GM12878 (cell line): ENCODE data around the gene FIBCD1. TPM values are rescaled to one million over a fixed set of nuclear protein-coding genes. Genes with fewer than 3 reads are reported as not detected.

Experiments
- ATAC-seq: fragments of 200-7000 bp; cut with Tn5 transposase; 3 replicates; pipeline ENCODE4 v1.9.1; 2020; ENCODE audit warnings: mild to moderate bottlenecking, moderate library complexity
- BruUV-seq: library from RNA; stranded (reverse); fragments of 400-500 nt; replicated peaks from 2 replicates; lab custom pipeline; 2021; lab: Mats Ljungman, UMichigan
- CTCF ChIA-PET: fragments of 300-600 bp; sonication (Branson Sonifier 250); formaldehyde crosslinking; extraction: SDS; loops from one replicate; lab custom pipeline; 2021; ENCODE audit warnings: inconsistent platforms; lab: Yijun Ruan, JAX
- POLR2A ChIA-PET: fragments of 350-600 bp; formaldehyde crosslinking; extraction: SDS; loops from one replicate; lab custom pipeline; 2021; ENCODE audit warnings: inconsistent platforms; lab: Charles Lee
- RAD21 ChIA-PET: fragments of 300-600 bp; sonication (Branson Sonifier 250); formaldehyde crosslinking; loops from one replicate; lab custom pipeline; 2023; ENCODE audit warnings: antibody characterized with exemption; ENCODE audit not compliant: unreplicated experiment; lab: Charles Lee
- SMC1A ChIA-PET: fragments of 300-600 bp; sonication (Branson Sonifier 250); formaldehyde crosslinking; loops from one replicate; lab custom pipeline; 2023; ENCODE audit not compliant: unreplicated experiment, uncharacterized antibody; lab: Charles Lee
- DNase-seq: peaks from one replicate; pipeline ENCODE4 v3.0.0-alpha.2; 2011; ENCODE audit warnings: low read depth, low spot score
- FAIRE-seq: peaks from 3 replicates; lab custom pipeline; 2011; peaks lifted over from hg19 to GRCh38; lab: Jason Lieb, UNC
- H2AFZ ChIP-seq: 2 replicates; pipeline ENCODE4 v1.6.0; 2011; ENCODE audit warnings: low read depth, low read length, control low read depth; ENCODE audit not compliant: control insufficient read depth
- H3K27ac ChIP-seq: 2 replicates; pipeline ENCODE4 v1.5.1; 2011; ENCODE audit warnings: control low read depth; ENCODE audit not compliant: control insufficient read depth, insufficient read depth
- H3K27me3 ChIP-seq, 2 experiments: replicated peaks in 1 of 2; 2 replicates each; pipeline versions ENCODE4 v1.6.0 to v1.6.1; 2011; ENCODE audit warnings: low read length in 1 of 2; ENCODE audit not compliant: control insufficient read depth in 2 of 2, insufficient read depth in 2 of 2
- H3K36me3 ChIP-seq, 2 experiments: 2 replicates each; pipeline ENCODE4 v1.5.1; 2011; ENCODE audit warnings: low read length in 1 of 2; ENCODE audit not compliant: control insufficient read depth in 2 of 2, insufficient read depth in 2 of 2
- H3K4me1 ChIP-seq: 2 replicates; pipeline ENCODE4 v1.6.1; 2011; ENCODE audit warnings: mild to moderate bottlenecking, low read length, moderate library complexity, mixed read lengths; ENCODE audit not compliant: control insufficient read depth, insufficient read depth
- H3K4me2 ChIP-seq: 2 replicates; pipeline ENCODE4 v1.6.0; 2011; ENCODE audit warnings: control low read depth; ENCODE audit not compliant: control insufficient read depth, insufficient read depth
- H3K4me3 ChIP-seq: fragments of 200-600 bp; sonication (generic); 2 replicates; pipeline ENCODE4 v1.5.1; 2016
- H3K79me2 ChIP-seq: 2 replicates; pipeline ENCODE4 v1.6.0; 2011; ENCODE audit warnings: low read length; ENCODE audit not compliant: control insufficient read depth, insufficient read depth
- H3K9ac ChIP-seq: 2 replicates; pipeline ENCODE4 v1.8.0; 2011; ENCODE audit warnings: low read length, control low read depth, mixed read lengths; ENCODE audit not compliant: control insufficient read depth, insufficient read depth
- H3K9me3 ChIP-seq: replicated peaks from 3 replicates; pipeline ENCODE4 v1.5.1; 2011; ENCODE audit warnings: mild to moderate bottlenecking, low read length; ENCODE audit not compliant: control insufficient read depth, insufficient read depth
- H4K20me1 ChIP-seq: 2 replicates; pipeline ENCODE4 v1.6.0; 2011; ENCODE audit not compliant: control insufficient read depth, insufficient read depth
- CEBPB ChIP-seq, 2 experiments: fragments of 150-350 bp in 1 of 2; IDR thresholded peaks; 2 replicates each; pipeline ENCODE4 v1.6.1; 2012 to 2014; ENCODE audit warnings: low read depth in 2 of 2, low read length in 2 of 2, borderline replicate concordance in 1 of 2, inconsistent platforms in 1 of 2
- CREM ChIP-seq: IDR thresholded peaks from 2 replicates; pipeline ENCODE4 v1.6.1; 2014; ENCODE audit warnings: antibody characterized with exemption, low read depth
- CTCF ChIP-seq, 3 experiments: IDR thresholded peaks in 2 of 3; conservative IDR thresholded peaks in 1 of 3; 2 replicates each; pipeline ENCODE4 v1.5.1; 2011; ENCODE audit warnings: low read depth in 3 of 3, low read length in 3 of 3, mild to moderate bottlenecking in 3 of 3, control low read depth in 2 of 3, moderate library complexity in 2 of 3, inconsistent platforms in 1 of 3, mixed read lengths in 1 of 3; ENCODE audit not compliant: control insufficient read depth in 2 of 3, insufficient read depth in 1 of 3; ENCODE audit errors: extremely low read depth in 1 of 3
- EP300 ChIP-seq, 2 experiments: fragments of 150-350 bp in 1 of 2; IDR thresholded peaks; 2 replicates each; pipeline ENCODE4 v1.6.1; 2011 to 2012; ENCODE audit warnings: low read depth in 2 of 2, low read length in 2 of 2, borderline replicate concordance in 1 of 2, improper control_type of control experiment in 1 of 2, inconsistent platforms in 1 of 2; ENCODE audit not compliant: control insufficient read depth in 1 of 2
- IRF3 ChIP-seq: fragments of 450-650 bp; IDR thresholded peaks from 2 replicates; pipeline ENCODE4 v1.6.1; 2014; ENCODE audit warnings: mild to moderate bottlenecking
- PAX5 ChIP-seq: IDR thresholded peaks from 2 replicates; pipeline ENCODE4 v1.6.1; 2011; ENCODE audit warnings: low read depth, low read length, borderline replicate concordance
- PKNOX1 ChIP-seq: fragments of 450-650 bp; IDR thresholded peaks from 2 replicates; pipeline ENCODE4 v1.6.1; 2016; ENCODE audit warnings: mild to moderate bottlenecking
- POLR2A ChIP-seq: IDR thresholded peaks from 2 replicates; pipeline ENCODE4 v1.6.1; 2011; ENCODE audit warnings: low read depth, mild to moderate bottlenecking, low read length
- RAD21 ChIP-seq: IDR thresholded peaks from 2 replicates; pipeline ENCODE4 v1.6.1; 2011; ENCODE audit warnings: mild to moderate bottlenecking, low read depth, low read length, moderate library complexity; ENCODE audit not compliant: insufficient read depth
- RCOR1 ChIP-seq: conservative IDR thresholded peaks from 2 replicates; pipeline ENCODE4 v1.6.1; 2012; ENCODE audit warnings: low read depth, low read length, improper control_type of control experiment
- SMAD5 ChIP-seq: IDR thresholded peaks from 2 replicates; pipeline ENCODE4 v1.6.1; 2016; ENCODE audit warnings: antibody characterized with exemption, low read depth
- SMC3 ChIP-seq: IDR thresholded peaks from 2 replicates; pipeline ENCODE4 v1.6.1; 2011; ENCODE audit warnings: low read length, improper control_type of control experiment, borderline replicate concordance
- WGBS: methylation state at CpG from one replicate; pipeline ENCODE4 v1.1.6; 2016; ENCODE audit warnings: low lambda C conversion rate; ENCODE audit not compliant: insufficient replicate concordance, insufficient coverage; ENCODE audit errors: missing lambda C conversion rate; 5-methylcytosine and 5-hydroxymethylcytosine counted together
- in situ Hi-C: fragments of 300-500 bp; cut with MboI; formaldehyde crosslinking; loops from 9 replicates; pipeline ENCODE4 v1.14.3; 2018; ENCODE audit warnings: mixed read lengths
- intact Hi-C: fragments of 100-400 bp; cut with micrococcal nuclease; formaldehyde crosslinking; loops from one replicate; pipeline ENCODE4 v1.14.2; 2022; ENCODE audit not compliant: unreplicated experiment
- polyA plus RNA-seq, 11 experiments: library from polyadenylated mRNA; depleted of rRNA in 4 of 11; unstranded in 6 of 11; stranded (reverse) in 5 of 11; fragments of >200 nt; fragmentation: Nextera tagmentation in 4 of 11; fragmentation: Illumina TruSeq in 1 of 11; extraction: Ambion mirVana in 4 of 11; extraction: Trizol in 1 of 11; gene quantifications; 1 replicate in 1 of 11; 2 replicates in 10 of 11; pipeline versions ENCODE4 v1.2.1 to v1.2.3, GENCODE V29; 2011 to 2016; ENCODE audit warnings: inconsistent platforms in 2 of 11, missing spikeins in 2 of 11, low read depth in 1 of 11
- total RNA-seq, 4 experiments: library from RNA; depleted of rRNA in 3 of 4; stranded (reverse); fragments of >200 nt in 3 of 4; fragmentation: Illumina TruSeq in 1 of 4; extraction: Trizol in 1 of 4; gene quantifications; 2 replicates each; pipeline versions ENCODE4 v1.2.1 to v1.2.3, GENCODE V29; 2013 to 2021

The FIBCD1 gene
- total and polyA plus RNA-seq, 10 of the 15 experiments (the other 5 are each of a cell fraction or from before 2014, with no cell fraction given) = 0.04 to 0.95 (median 0.25) TPM; not detected in 6

GRCh38 chr9:130893341-130894101 is 45.5 kb downstream of the FIBCD1 start:
- H3K79me2 ChIP-seq = no peaks in the 10 kb centered on the region
- H3K9ac ChIP-seq = no peak overlapping the region
- SMC1A ChIA-PET = no interaction called here
- intact Hi-C loops = no loop called here
- no peak overlapping the region for H3K4me2 ChIP-seq
- WGBS = 84% methylated on average over 34 of the region's 34 CpGs
- no peaks in the 10 kb centered on the region for H3K27me3 ChIP-seq
- H4K20me1 ChIP-seq = no peaks in the 10 kb centered on the region
- no peak overlapping the region for H3K27ac ChIP-seq
- BruUV-seq = no TSS peak
- RAD21 ChIA-PET = no interaction called here
- ATAC-seq = peak; percentile 56
- POLR2A ChIA-PET = no interaction called here
- H3K4me1 ChIP-seq = no peaks in the 10 kb centered on the region
- no peak for DNase-seq
- H2AFZ ChIP-seq = no peak overlapping the region
- no peak for TF ChIP-seq RCOR1
- no peak for TF ChIP-seq IRF3
- no peak for TF ChIP-seq PAX5
- TF ChIP-seq CREM = no peak
- TF ChIP-seq CTCF (IDR thresholded peaks at IDR 0.05 in 2 of 3, conservative IDR thresholded peaks at IDR 0.05 in 1 of 3; ENCODE audit: control insufficient read depth in 2 of 3, extremely low read depth in 1 of 3, insufficient read depth in 1 of 3, low read depth in 3 of 3, low read length in 3 of 3) = peak; percentile 9 to 17 (median 15); a peak in 3 of 6 replicates
- TF ChIP-seq SMC3 = 0 out of 2 replicates have a peak, but pooled peaks have one; percentile 7
- TF ChIP-seq POLR2A = peak; percentile 40; the same call in 1 of the 2 replicates
- no peak for TF ChIP-seq EP300 (IDR thresholded peaks at IDR 0.05; ENCODE audit: borderline replicate concordance in 1 of 2, control insufficient read depth in 1 of 2, low read depth in 2 of 2, low read length in 2 of 2)
- no peak for TF ChIP-seq PKNOX1
- TF ChIP-seq SMAD5 = no peak
- TF ChIP-seq CEBPB (IDR thresholded peaks at IDR 0.05; ENCODE audit: borderline replicate concordance in 1 of 2, low read depth in 2 of 2, low read length in 2 of 2) = no peak
- 0 out of 2 replicates have a peak, but pooled peaks have one; percentile 13 for TF ChIP-seq RAD21
- TF ChIP-seq, all 136 proteins: peak for 4
- no peak for FAIRE-seq
- Histone ChIP-seq H3K4me3 (no peak overlapping the region), H3K36me3 (peaks cover 2% of the 10 kb centered on the region in 2 experiments; a peak in 3 of 4 replicates), H3K9me3 (no peaks in the 10 kb centered on the region)
- CTCF ChIA-PET = interaction anchor here (1.1 kb wide), 1 partner anchor 12 kb away, joined by 3 read pairs; no protein-coding TSS in a partner anchor
- in situ Hi-C loops = no loop called here
